SU-DHL-6 (cell line): Measurements from ENCODE around the gene BANP.

Experiments
- CTCF ChIP-seq: fragments of 200-600 bp; sonication (generic); IDR thresholded peaks from one replicate; pipeline ENCODE4 v1.5.1; 2017; ENCODE audit warnings: antibody characterized with exemption, mild to moderate bottlenecking, low read length, moderate library complexity; ENCODE audit not compliant: insufficient read depth, poor library complexity, severe bottlenecking
- EZH2phosphoT487 ChIP-seq: fragments of 200-600 bp; sonication (generic), shearing (Covaris generic); conservative IDR thresholded peaks from 2 replicates; pipeline ENCODE4 v1.6.1; 2018; ENCODE audit warnings: mild to moderate bottlenecking, antibody characterized with exemption, low read length, moderate library complexity, mixed read lengths

- TF ChIP-seq CTCF (no peak), EZH2phosphoT487 (no peak)
These were observed 114.5 kb downstream of the BANP start for GRCh38 chr16:88065747-88066142.
